Ramos (cell line): ENCODE results near the gene GAN.
"Not testable (repeated sequence)": the region's sequence is repeated elsewhere in the genome, so short reads cannot be mapped to it uniquely, and the experiment has no call there.

Source experiments
- in situ Hi-C: fragments of 300-500 bp; cut with MboI; formaldehyde crosslinking; loops from one replicate; pipeline ENCODE4 v1.14.3; 2022; ENCODE audit warnings: low sequenced_read_pairs; ENCODE audit not compliant: unreplicated experiment

The GAN gene

GRCh38 chr16:81417210-81417609 lies 102.4 kb downstream of the GAN start:
- in situ Hi-C loops, result no loop called here

GRCh38 chr16:81419806-81420205 lies 105.0 kb downstream of the GAN start:
- in situ Hi-C loops, result no loop called here

- in situ Hi-C loops, result no loop called here
Observed at GRCh38 chr16:81421126-81421525, 106.4 kb downstream of the GAN start.

GRCh38 chr16:81421536-81421935 lies 106.8 kb downstream of the GAN start:
- in situ Hi-C loops, result no loop called here

GRCh38 chr16:81422153-81422552 lies 107.4 kb downstream of the GAN start:
- in situ Hi-C loops, result not testable (repeated sequence)

- in situ Hi-C loops, result no loop called here
Observed at GRCh38 chr16:81424771-81425170, 110.0 kb downstream of the GAN start.

- in situ Hi-C loops, result no loop called here
Observed at GRCh38 chr16:81427219-81427618, 112.5 kb downstream of the GAN start.

GRCh38 chr16:81429045-81429521 lies 114.3 kb downstream of the GAN start:
- in situ Hi-C loops, result no loop called here

- in situ Hi-C loops, result loop anchor here (10.0 kb wide), 1 partner anchor 393 kb away; no protein-coding TSS in a partner anchor
Observed at GRCh38 chr16:81431554-81432353, 117.0 kb downstream of the GAN start.

GRCh38 chr16:81432937-81433557 lies 118.3 kb downstream of the GAN start:
- in situ Hi-C loops, result loop anchor here (10.0 kb wide), 1 partner anchor 392 kb away; no protein-coding TSS in a partner anchor

GRCh38 chr16:81435103-81435502 lies 120.3 kb downstream of the GAN start:
- in situ Hi-C loops, result loop anchor here (10.0 kb wide), 1 partner anchor 390 kb away; no protein-coding TSS in a partner anchor

GRCh38 chr16:81435567-81435966 lies 120.8 kb downstream of the GAN start:
- in situ Hi-C loops, result loop anchor here (10.0 kb wide), 1 partner anchor 389 kb away; no protein-coding TSS in a partner anchor

- in situ Hi-C loops, result loop anchor here (10.0 kb wide), 1 partner anchor 388 kb away; no protein-coding TSS in a partner anchor
Observed at GRCh38 chr16:81436386-81436785, 121.6 kb downstream of the GAN start.

GRCh38 chr16:81437865-81438264 lies 123.1 kb downstream of the GAN start:
- in situ Hi-C loops, result loop anchor here (10.0 kb wide), 1 partner anchor 387 kb away; no protein-coding TSS in a partner anchor
